C4-2B (cell line): ENCODE results near the gene PPP1CA.

Source experiments
- CTCF ChIP-seq: fragments of 450-650 bp; conservative IDR thresholded peaks from 2 replicates; pipeline ENCODE4 v1.5.1; 2017; ENCODE audit warnings: mild to moderate bottlenecking
- ZFX ChIP-seq: fragments of 450-650 bp; IDR thresholded peaks from 2 replicates; pipeline ENCODE4 v1.6.1; 2017

- TF ChIP-seq CTCF (no peak), ZFX (no peak)
These were observed 23.1 kb downstream of the PPP1CA start for GRCh38 chr11:67378544-67378943.
